H1 (cell line): ENCODE results near the gene GTSF1L.

ENCODE experiments used
- CBX5 ChIP-seq: fragments of 300-800, 300-1000 bp; sonication (generic); IDR thresholded peaks from 2 replicates; pipeline ENCODE4 v1.7.1; 2016; ENCODE audit warnings: antibody characterized with exemption, low read length, low read depth
- CTCF ChIP-seq, 3 experiments: IDR thresholded peaks; 1 replicate in 2 of 3; 2 replicates in 1 of 3; pipeline versions ENCODE4 v1.5.1 to v1.6.1; 2011; ENCODE audit warnings: low read length in 3 of 3, mild to moderate bottlenecking in 3 of 3, inconsistent platforms in 2 of 3, low read depth in 1 of 3, moderate library complexity in 1 of 3; ENCODE audit not compliant: insufficient read depth in 1 of 3; ENCODE audit errors: control extremely low read depth in 1 of 3
- GTF2F1 ChIP-seq: IDR thresholded peaks from 2 replicates; pipeline ENCODE4 v1.6.1; 2012; ENCODE audit warnings: low read depth, low read length, improper control_type of control experiment, borderline replicate concordance
- JUND ChIP-seq: IDR thresholded peaks from 2 replicates; pipeline ENCODE4 v1.6.1; 2011; ENCODE audit warnings: mild to moderate bottlenecking, improper control_type of control experiment, low read length
- POLR2A ChIP-seq, 2 experiments: IDR thresholded peaks; 1 replicate in 1 of 2; 2 replicates in 1 of 2; pipeline ENCODE4 v1.6.1; 2011; ENCODE audit warnings: low read depth in 2 of 2, low read length in 2 of 2, mild to moderate bottlenecking in 2 of 2; ENCODE audit errors: control extremely low read depth in 1 of 2
- RFX5 ChIP-seq: IDR thresholded peaks from 2 replicates; pipeline ENCODE4 v1.6.1; 2011; ENCODE audit warnings: low read depth, low read length, improper control_type of control experiment, borderline replicate concordance
- SP1 ChIP-seq: IDR thresholded peaks from 2 replicates; pipeline ENCODE4 v1.6.1; 2011; ENCODE audit warnings: low read depth, low read length

- TF ChIP-seq CTCF (IDR thresholded peaks at IDR 0.05; ENCODE audit: control extremely low read depth in 1 of 3, insufficient read depth in 1 of 3, low read depth in 1 of 3, low read length in 3 of 3) = no peak
- no peak for TF ChIP-seq POLR2A (IDR thresholded peaks at IDR 0.05; ENCODE audit: control extremely low read depth in 1 of 2, low read depth in 2 of 2, low read length in 2 of 2)
- TF ChIP-seq RFX5 = no peak
- no peak for TF ChIP-seq GTF2F1
- no peak for TF ChIP-seq CBX5
- TF ChIP-seq JUND = no peak
- no peak for TF ChIP-seq SP1
These were observed 17.4 kb upstream of the GTSF1L start for GRCh38 chr20:43744151-43744611.
